Kidney glomerular epithelial cell (primary cell): ENCODE results near the gene GGPS1.
"Not testable (repeated sequence)": the region's sequence is repeated elsewhere in the genome, so short reads cannot be mapped to it uniquely, and the experiment has no call there.

Experiments
- DNase-seq: peaks from one replicate; lab custom pipeline; 2025; lab: John Stamatoyannopoulos, UW

GGPS1 gene

DNA sequence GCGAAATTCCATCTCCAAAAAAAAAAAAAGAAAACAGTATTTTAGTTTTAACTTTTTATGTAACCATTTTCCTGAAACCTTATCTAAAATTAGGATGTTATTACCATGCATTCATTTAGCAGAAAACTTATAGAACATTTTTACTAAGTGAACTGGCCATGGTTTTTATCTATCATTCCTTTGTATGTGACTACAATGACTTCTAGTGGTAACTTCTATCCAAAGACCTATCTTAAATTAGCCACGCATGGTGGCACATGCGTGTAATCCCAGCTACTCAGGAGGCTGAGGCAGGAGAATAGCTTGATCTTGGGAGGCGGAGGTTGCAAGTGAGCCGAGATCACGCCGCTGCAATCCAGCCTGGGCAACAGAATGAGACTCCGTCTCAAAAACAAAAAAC, 11.4 kb downstream of the GGPS1 start:
- no peak for DNase-seq

DNA sequence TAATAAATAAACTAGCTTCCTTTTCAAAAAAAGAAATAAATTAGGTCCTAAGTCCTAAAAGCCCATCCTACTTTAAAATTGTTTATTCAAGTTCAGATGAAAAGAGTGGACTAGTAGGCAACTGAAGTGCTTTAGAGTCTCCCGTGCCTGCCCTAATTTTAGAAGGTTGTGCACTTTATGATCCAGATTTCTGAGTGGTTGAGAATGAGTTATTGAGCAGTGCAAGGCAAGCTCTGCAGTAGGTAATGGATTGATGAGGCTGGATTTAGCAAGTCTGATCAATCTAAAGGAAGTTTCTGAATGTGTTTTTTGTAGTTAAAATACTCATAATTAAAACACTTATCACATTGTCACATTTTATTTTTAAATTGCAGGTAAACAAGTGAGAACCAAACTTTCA, 13.0 kb downstream of the GGPS1 start:
- no peak for DNase-seq

DNA sequence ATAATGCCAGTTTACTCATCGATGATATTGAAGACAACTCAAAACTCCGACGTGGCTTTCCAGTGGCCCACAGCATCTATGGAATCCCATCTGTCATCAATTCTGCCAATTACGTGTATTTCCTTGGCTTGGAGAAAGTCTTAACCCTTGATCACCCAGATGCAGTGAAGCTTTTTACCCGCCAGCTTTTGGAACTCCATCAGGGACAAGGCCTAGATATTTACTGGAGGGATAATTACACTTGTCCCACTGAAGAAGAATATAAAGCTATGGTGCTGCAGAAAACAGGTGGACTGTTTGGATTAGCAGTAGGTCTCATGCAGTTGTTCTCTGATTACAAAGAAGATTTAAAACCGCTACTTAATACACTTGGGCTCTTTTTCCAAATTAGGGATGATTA, 13.7 kb downstream of the GGPS1 start:
- no peak for DNase-seq

DNA sequence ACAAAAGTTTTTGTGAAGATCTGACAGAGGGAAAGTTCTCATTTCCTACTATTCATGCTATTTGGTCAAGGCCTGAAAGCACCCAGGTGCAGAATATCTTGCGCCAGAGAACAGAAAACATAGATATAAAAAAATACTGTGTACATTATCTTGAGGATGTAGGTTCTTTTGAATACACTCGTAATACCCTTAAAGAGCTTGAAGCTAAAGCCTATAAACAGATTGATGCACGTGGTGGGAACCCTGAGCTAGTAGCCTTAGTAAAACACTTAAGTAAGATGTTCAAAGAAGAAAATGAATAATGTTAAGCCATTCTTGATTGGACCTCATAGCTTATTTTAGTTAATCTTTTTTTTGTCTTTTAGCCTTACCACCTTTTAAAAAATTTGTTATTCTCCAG, 14.1 kb downstream of the GGPS1 start:
- no peak for DNase-seq

DNA sequence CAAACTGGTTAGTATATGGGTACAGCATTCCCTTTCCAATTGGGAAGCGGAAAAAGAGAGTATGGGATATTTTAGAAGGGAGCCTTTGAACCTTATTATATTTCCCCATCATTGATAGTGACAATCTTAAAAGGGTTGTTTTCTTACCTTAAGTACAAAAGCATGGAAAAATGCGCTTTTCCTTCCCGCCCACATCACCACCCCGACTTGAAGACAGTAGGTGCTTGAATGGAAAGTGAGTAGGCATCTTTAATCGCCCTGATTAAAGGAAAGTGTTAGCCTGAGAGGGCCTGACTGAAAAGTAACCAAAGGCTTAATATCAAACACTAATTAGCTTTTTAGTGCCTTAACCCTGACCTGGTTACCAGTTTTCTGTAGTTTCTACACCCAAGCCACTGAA, 15.4 kb downstream of the GGPS1 start:
- no peak for DNase-seq

DNA sequence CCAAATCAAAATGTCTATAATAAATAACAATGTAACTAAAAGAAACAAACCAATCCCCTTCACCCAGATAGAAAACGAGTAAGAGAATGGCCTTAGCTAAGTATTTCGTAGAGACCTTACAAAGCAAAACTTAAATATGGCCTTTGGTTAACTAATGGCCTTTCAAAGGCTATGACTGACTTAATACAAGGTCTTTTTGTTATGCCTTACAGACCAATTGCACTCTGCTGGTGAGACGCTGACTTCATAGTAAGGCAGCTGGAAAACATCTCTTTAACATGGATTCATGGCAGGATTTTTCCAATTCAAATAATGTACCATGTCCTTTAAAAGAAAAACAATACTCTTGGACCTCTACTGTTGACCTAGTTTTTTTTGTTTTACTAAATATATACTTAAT, 23.1 kb downstream of the GGPS1 start:
- no peak for DNase-seq

DNA sequence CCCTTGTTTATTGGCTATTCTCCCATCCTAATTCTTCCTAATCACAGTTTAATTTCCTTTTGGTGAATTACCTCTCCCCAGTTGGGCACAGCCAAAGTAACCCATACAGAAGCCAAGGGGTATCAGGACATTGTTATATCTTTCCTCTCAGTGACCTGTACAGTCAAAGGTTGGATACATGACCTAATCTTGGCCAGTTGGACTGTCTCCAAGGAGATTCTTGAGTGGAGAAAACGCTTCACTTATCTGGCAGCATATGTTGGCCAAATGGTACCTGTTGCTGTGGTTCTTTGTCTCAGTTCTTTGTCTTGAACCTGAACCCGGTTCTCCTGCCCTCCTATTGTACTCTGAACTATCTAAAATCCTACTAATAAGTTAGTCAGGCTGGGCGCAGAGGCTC, 23.5 kb downstream of the GGPS1 start:
- no peak for DNase-seq

DNA sequence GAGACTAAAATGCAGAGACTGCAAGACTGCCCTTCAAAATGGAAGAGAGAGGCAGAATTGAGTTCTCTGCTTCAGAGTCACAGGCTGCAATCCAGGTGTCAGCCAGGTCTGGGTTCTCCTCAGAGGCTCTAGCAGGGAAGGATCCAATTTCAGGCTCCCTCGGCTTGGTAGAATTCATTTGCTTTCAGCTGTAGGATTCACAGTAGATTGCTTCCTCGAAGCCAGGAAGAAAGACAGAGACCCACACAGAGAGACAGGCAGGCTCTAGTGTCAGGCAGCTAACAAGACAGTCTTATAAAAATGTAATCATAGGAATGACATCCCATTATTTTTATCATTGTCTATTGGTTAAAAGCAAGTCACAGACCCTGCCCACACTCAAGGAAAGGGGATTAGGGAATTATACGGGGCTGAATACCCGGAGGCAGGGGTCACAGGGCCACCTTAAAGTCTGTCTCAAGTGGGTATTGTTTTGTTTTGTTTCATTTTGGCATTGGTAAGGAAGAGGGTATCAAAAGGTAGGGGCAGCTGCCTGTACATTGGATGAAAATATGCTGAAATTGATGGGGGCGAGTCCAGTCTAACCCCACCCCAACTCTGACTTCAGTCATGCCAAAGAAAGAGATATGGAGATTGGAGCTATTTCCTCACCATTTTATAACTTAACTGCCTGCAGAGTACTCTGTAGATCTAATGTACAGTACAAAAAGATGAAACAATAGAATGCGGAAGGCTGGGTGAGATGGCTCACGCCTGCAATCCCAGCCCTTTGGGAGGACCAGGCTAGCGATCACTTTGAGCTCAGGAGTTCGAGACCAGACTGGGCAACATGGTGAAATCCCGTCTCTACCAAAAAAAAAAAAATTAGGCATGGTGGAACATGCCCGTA, 29.4 kb downstream of the GGPS1 start:
- DNase-seq, result no peak

DNA sequence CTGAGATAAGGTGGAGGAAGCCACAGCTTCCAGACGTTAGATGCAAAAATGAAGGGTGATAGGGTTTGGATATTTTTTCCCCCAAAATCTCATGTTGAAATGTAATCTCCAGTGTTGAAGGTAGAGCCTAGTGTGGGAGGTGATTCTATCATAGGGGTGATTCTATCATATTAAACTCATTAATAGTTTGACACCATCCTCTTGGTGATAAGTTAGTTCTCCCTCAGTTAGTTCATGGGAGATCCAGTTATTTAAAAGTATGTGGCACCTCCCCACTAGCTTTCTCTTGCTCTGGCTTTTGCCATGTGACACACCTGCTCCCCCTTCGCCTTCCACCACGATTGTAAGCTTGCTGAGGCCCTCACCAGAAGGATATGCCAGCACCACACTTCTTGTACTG, 30.5 kb downstream of the GGPS1 start:
- no peak for DNase-seq

DNA sequence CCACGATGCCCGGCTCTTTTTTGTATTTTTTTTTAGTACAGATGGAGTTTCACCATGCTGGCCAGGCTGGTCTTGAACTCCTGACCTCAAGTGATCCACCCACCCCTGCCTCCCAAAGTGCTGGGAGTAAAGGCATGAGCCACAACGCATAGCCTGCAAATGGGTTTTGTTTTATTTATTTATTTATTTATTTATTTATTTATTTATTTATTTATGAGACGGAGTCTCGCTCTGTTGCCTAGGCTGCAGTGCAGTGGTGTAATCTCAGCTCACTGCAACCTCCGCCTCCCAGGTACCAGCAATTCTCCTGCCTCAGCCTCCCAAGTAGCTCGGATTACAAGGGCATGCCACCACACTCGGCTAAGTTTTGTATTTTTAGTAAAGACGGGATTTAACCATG, 35.8 kb downstream of the GGPS1 start:
- DNase-seq, result not testable (repeated sequence)

DNA sequence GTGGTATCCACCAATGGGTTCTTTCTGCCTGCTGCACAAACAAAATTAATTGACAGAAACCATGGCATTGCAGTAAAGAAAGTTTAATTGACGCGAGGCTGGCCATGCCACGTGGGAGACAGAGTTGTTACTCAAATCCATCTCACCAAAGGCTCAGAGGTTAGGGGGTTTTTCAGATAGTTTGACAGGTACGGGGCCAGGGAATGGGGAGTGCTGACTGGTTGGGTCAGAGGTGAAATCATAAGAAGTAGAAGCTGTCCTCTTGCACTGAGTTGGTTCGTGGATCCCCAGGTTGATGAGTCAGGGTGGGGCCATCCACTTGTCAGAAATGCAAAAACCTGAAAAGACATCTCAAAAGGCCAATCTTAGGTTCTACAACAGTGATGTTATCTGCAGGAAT, 37.9 kb downstream of the GGPS1 start:
- DNase-seq, result no peak

DNA sequence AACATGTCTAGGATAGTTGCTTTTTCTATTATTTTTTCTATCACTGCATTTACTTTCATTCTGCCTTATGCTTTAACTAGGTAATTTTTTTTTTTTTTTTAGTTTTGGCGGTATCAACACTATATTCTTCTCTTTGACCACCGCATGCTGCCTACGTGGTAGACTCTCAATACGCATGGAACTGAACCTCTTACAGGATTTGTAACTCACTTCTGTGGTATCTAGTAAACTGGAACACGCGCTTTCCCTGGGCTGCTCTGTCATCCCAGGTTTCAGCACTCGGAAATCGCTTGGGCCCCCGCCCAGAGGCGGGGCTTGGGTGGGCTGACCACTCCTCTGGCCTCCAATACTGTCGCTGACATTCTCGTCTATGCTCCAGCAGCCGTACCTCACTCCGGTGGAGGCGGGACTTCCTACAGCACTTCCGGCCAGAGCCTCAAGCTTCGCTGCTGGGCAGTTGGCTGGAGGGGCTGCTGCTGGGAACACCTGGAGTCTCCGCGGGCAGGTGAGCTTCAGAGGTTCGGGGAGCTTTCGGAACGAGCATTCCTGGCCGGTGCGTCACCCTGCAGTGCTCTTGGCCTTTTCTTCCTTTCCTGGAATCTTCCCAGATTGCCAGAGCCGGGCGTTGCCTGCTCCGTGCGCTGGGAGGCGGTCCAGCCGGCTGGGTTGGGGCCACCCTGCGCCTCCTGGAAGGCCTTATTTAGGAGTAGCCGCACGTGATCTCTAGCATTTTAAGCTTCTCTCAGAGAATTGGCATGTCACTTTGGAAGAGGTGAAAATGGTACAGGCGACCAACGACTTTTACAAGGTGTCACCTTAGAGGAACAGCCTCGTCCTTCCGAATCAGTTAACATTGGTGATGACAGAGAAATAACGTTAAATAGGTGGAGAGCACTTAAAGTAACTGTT, 38.9 kb downstream of the GGPS1 start, which contains the start of gene TBCE:
Gene TBCE, plus strand, starts transcription at position 428 of the 909 bp plus-strand sequence. CDS start 12,623 bp downstream, outside the sequence.
- peak; percentile 98 for DNase-seq

DNA sequence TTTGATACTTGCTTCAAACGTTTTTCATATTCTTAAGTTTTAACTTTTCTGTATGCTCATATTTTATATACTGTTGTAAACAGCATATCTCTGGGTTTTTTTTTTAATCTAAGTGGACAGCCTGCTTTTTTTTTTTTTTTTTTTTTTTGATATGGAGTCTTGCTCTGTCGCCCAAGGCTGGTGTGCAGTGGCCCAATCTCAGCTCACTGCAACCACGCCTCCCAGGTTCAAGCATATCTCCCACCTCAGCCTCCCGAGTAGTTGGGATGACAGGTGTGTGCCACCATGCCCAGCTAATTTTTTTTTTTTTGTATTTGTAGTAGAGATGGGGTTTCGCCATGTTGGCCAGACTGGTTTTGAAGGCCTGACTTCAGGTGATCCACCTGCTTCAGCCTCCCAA, 40.1 kb downstream of the GGPS1 start:
- DNase-seq, result no peak

DNA sequence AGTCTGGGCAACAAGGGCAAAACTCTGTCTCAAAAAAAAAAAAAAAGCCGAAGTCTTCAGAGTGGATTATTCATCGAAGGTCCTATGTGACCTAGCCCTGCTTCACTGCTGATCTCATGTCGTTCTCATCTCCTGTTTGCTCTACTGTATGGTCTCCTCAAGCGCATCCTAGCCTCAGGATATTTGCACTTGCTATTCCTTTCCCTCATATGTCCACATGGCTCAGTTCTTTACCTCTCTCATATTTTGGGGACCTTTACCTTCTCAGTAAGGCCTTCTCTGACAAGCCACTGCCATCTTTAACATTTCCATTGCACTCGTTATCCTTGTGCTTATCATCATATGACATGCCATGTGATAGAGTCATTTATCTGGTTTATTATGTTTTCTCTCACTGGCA, 41.4 kb downstream of the GGPS1 start:
- DNase-seq, result no peak

DNA sequence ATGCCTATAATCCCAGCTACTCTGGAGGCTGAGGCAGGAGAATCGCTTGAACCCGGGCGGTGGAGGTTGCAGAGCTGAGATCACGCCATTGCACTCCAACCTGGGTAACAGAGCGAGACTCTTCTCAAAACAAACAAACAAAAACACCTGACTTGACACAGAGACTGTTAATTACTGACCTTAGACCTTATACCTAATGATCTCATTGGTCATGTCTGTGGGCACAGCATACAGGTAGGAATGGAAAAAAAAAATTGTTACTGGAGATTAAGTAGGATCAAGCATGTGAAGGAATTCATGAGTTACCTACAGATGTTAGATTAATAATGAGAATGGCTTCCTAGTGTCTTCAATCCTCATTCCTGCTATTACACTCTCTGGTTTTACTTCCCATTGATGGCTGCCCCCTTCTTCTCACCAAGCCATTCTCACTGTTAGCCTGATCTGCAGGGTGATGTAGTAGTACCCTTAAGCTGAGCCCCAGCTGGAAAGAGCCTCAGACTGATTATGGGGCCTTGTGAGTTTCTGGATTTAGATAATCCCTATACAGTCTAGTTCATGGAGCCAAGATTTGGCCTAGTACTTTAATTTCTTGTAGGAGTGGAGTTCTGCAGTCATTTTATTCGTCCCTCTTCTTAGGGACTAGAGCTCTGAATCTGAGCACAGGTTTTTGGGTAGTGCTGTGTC, 47.7 kb downstream of the GGPS1 start:
- no peak for DNase-seq

DNA sequence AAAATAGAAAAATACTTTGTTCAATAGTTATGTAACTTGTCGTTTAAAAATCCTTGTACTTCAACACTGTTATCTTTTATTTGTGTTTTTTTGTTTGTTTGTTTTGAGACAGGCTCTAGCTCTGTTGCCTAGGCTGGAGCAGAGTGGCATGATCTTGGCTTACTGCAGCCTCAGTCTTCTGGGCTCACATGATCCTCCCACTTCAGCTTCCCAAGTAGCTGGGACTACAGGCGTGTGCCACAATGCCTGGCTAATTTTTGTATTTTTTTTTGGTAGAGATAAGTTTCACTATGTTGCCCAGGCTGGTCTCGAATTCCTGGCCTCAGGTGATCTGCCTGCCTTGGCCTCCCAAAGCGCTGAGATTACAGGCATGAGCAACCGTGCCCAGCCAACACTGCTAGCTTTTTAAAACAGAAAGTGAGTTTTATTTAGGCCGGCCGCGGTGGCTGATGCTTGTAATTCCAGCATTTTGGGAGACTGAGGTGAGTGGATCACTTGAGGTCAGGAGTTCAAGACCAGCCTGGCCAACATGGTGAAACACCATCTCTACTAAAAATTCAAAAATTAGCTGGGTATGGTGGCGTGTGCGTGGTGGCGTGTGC, 49.9 kb downstream of the GGPS1 start:
- DNase-seq, result not testable (repeated sequence)

DNA sequence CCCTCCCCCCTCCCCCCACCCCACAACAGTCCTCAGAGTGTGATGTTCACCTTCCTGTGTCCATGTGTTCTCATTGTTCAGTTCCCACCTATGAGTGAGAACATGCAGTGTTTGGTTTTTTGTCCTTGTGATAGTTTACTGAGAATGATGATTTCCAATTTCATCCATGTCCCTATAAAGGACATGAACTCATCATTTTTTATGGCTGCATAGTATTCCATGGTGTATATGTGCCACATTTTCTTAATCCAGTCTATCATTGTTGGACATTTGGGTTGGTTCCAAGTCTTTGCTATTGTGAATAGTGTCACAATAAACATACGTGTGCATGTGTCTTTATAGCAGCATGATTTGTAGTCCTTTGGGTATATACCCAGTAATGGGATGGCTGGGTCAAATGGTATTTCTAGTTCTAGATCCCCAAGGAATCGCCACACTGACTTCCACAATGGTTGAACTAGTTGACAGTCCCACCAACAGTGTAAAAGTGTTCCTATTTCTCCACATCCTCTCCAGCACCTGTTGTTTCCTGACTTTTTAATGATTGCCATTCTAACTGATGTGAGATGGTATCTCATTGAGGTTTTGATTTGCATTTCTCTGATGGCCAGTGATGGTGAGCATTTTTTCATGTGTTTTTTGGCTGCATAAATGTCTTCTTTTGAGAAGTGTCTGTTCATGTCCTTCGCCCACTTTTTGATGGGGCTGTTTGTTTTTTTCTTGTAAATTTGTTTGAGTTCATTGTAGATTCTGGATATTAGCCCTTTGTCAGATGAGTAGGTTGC, 53.8 kb downstream of the GGPS1 start:
- not testable (repeated sequence) for DNase-seq

DNA sequence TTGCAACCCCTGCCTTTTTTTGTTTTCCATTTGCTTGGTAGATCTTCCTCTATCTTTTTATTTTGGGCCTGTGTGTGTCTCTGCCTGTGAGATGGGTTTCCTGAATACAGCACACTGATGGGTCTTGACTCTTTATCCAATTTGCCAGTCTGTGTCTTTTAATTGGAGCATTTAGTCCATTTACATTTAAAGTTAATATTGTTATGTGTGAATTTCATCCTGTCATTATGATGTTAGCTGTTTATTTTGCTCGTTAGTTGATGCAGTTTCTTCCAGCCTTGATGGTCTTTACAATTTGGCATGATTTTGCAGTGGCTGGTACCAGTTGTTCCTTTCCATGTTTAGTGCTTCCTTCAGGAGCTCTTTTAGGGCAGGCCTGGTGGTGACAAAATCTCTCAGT, 57.3 kb downstream of the GGPS1 start:
- not testable (repeated sequence) for DNase-seq

DNA sequence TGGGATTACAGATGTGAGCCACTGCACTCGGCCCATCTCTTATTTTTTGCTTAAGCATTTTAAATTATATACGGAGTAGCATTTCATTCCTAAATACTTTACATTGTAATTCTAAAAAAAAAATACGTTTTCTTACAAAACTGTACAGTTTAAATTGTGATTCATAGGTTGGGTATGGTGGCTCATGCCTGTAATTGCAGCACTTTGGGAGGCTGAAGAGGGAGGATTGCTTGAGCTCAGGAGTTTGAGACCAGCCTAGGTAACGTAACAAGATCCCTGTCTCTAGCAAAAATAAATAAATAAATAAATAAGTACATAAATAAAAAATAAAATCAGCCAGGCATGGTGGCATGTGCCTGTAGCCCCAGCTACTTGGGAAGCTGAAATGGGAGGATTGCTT, 63.5 kb downstream of the GGPS1 start:
- DNase-seq, result no peak
